Stimulated activated CD8-positive, alpha-beta memory T cell treated with anti-CD3 and anti-CD28 coated beads, Interleukin-15, amount 100 ng/mL, for 1 hour (primary cell): Measurements from ENCODE around the gene MARK1.

Experiments
- DNase-seq: peaks from one replicate; pipeline ENCODE4 v3.0.0-alpha.2; 2020; ENCODE audit warnings: low read depth

Gene MARK1

GRCh38 chr1:220527908-220528678 lies at the start of gene MARK1:
Gene MARK1, plus strand, starts transcription at chr1:220528136. Its CDS starts 687 bp downstream, at chr1:220528823.
- no peak for DNase-seq

GRCh38 chr1:220483700-220484099 lies 44.2 kb upstream of the MARK1 start:
- DNase-seq = no peak

- DNase-seq = no peak
These were observed 43.8 kb upstream of the MARK1 start for GRCh38 chr1:220484135-220484534.

GRCh38 chr1:220485131-220485530 lies 42.8 kb upstream of the MARK1 start:
- no peak for DNase-seq

GRCh38 chr1:220485791-220486190 lies 42.1 kb upstream of the MARK1 start:
- DNase-seq = no peak

- DNase-seq = no peak
These were observed 40.6 kb upstream of the MARK1 start for GRCh38 chr1:220487297-220487820.

GRCh38 chr1:220491891-220492290 lies 36.0 kb upstream of the MARK1 start:
- DNase-seq = no peak

GRCh38 chr1:220497220-220497947 lies 30.6 kb upstream of the MARK1 start:
- no peak for DNase-seq

- no peak for DNase-seq
These were observed 29.7 kb upstream of the MARK1 start for GRCh38 chr1:220498188-220498587.

- DNase-seq = no peak
These were observed 27.6 kb upstream of the MARK1 start for GRCh38 chr1:220500372-220500771.

- no peak for DNase-seq
These were observed 23.6 kb upstream of the MARK1 start for GRCh38 chr1:220504329-220504728.

- DNase-seq = no peak
These were observed 20.9 kb upstream of the MARK1 start for GRCh38 chr1:220507085-220507484.

- no peak for DNase-seq
These were observed 16.8 kb upstream of the MARK1 start for GRCh38 chr1:220511179-220511578.

GRCh38 chr1:220511785-220512184 lies 16.2 kb upstream of the MARK1 start:
- no peak for DNase-seq

- no peak for DNase-seq
These were observed 14.1 kb upstream of the MARK1 start for GRCh38 chr1:220513834-220514233.

GRCh38 chr1:220514256-220514655 lies 13.7 kb upstream of the MARK1 start:
- no peak for DNase-seq

- no peak for DNase-seq
These were observed 11.8 kb upstream of the MARK1 start for GRCh38 chr1:220516014-220516721.

GRCh38 chr1:220516722-220517042 lies 11.3 kb upstream of the MARK1 start:
- DNase-seq = no peak

GRCh38 chr1:220521778-220522177 lies 6.2 kb upstream of the MARK1 start:
- DNase-seq = no peak

- no peak for DNase-seq
These were observed 1.6 kb upstream of the MARK1 start for GRCh38 chr1:220526294-220526693.

GRCh38 chr1:220527279-220527907 lies 543 bp upstream of the MARK1 start:
- DNase-seq = no peak
